GM20000 (cell line): ENCODE data around the gene MUSK.

Experiments used
- DNase-seq: peaks from one replicate; pipeline ENCODE4 v3.0.0; 2012; ENCODE audit warnings: low spot score
- CTCF ChIP-seq: IDR thresholded peaks from 2 replicates; pipeline ENCODE4 v1.5.1; 2012; ENCODE audit warnings: mild to moderate bottlenecking, control low read depth; ENCODE audit errors: extremely low read depth, missing control alignments

Gene MUSK

GRCh38 chr9:110748251-110748893 is 79.8 kb downstream of the MUSK start:
- no peak for TF ChIP-seq CTCF

GRCh38 chr9:110750272-110750671 is 81.7 kb downstream of the MUSK start:
- TF ChIP-seq CTCF, result no peak
- no peak for DNase-seq

More at GRCh38 chr9:110748251-110748893, 79.8 kb downstream of the MUSK start:
- no peak for DNase-seq

- no peak for DNase-seq
- TF ChIP-seq CTCF, result no peak
These were observed 83.4 kb downstream of the MUSK start for GRCh38 chr9:110751971-110752370.

- TF ChIP-seq CTCF, result no peak
- DNase-seq, result no peak
These were observed 84.2 kb downstream of the MUSK start for GRCh38 chr9:110752766-110753165.

GRCh38 chr9:110753731-110754231 is 85.2 kb downstream of the MUSK start:
- TF ChIP-seq CTCF, result no peak

GRCh38 chr9:110755179-110755578 is 86.6 kb downstream of the MUSK start:
- no peak for TF ChIP-seq CTCF
- no peak for DNase-seq

More at GRCh38 chr9:110753731-110754231, 85.2 kb downstream of the MUSK start:
- no peak for DNase-seq

- TF ChIP-seq CTCF, result no peak
- no peak for DNase-seq
These were observed 89.6 kb downstream of the MUSK start for GRCh38 chr9:110758201-110758600.
